H1 (cell line): ENCODE results near the gene SRSF2. TPM values are rescaled to one million over a fixed set of nuclear protein-coding genes. Genes with fewer than 3 reads are reported as not detected.

Experiments
- CTCF ChIA-PET: fragments of 300-600 bp; sonication (Branson Sonifier 250); formaldehyde crosslinking; loops from one replicate; lab custom pipeline; 2021; ENCODE audit not compliant: partially characterized antibody; lab: Charles Lee
- POLR2A ChIA-PET: fragments of 300-600 bp; sonication (Branson Sonifier 250); formaldehyde crosslinking; loops from one replicate; lab custom pipeline; 2021; ENCODE audit warnings: inconsistent platforms; ENCODE audit not compliant: partially characterized antibody; lab: Charles Lee
- DNase-seq, 2 experiments: peaks; one replicate each; pipeline versions ENCODE4 v3.0.0 to v3.0.0-alpha.2; 2010 to 2022; ENCODE audit warnings: low spot score in 2 of 2, low read depth in 1 of 2, mixed read lengths in 1 of 2
- FAIRE-seq: peaks from 2 replicates; lab custom pipeline; 2011; peaks lifted over from hg19 to GRCh38; lab: Jason Lieb, UNC
- H2AFZ ChIP-seq: 2 replicates; pipeline ENCODE4 v1.8.1; 2012; ENCODE audit warnings: low read length, inconsistent platforms
- H2AK5ac ChIP-seq: 2 replicates; pipeline ENCODE4 v1.6.1; 2013; ENCODE audit warnings: low read depth, low read length
- H2BK120ac ChIP-seq: replicated peaks from 2 replicates; pipeline ENCODE3; 2013; ENCODE audit warnings: low read depth, low read length, inconsistent platforms
- H2BK12ac ChIP-seq: 2 replicates; pipeline ENCODE4 v1.6.1; 2013; ENCODE audit warnings: low read depth, low read length
- H2BK15ac ChIP-seq: 2 replicates; pipeline ENCODE4 v1.6.1; 2013; ENCODE audit warnings: low read length
- H2BK20ac ChIP-seq: 2 replicates; pipeline ENCODE4 v1.6.1; 2013; ENCODE audit warnings: low read length
- H2BK5ac ChIP-seq: 2 replicates; pipeline ENCODE4 v1.6.1; 2013; ENCODE audit warnings: low read depth, low read length
- H3K14ac ChIP-seq: 2 replicates; pipeline ENCODE4 v1.6.1; 2013; ENCODE audit warnings: inconsistent platforms; ENCODE audit not compliant: insufficient read length
- H3K18ac ChIP-seq: 2 replicates; pipeline ENCODE4 v1.6.1; 2013; ENCODE audit warnings: low read length; ENCODE audit errors: extremely low read depth
- H3K23ac ChIP-seq: 2 replicates; pipeline ENCODE4 v1.6.1; 2013; ENCODE audit warnings: inconsistent platforms; ENCODE audit not compliant: insufficient read length
- H3K23me2 ChIP-seq: 2 replicates; pipeline ENCODE4 v1.6.1; 2013; ENCODE audit warnings: low read depth, low read length
- H3K27ac ChIP-seq: 2 replicates; pipeline ENCODE4 v1.6.1; 2011; ENCODE audit warnings: low read depth, low read length, inconsistent platforms
- H3K27me3 ChIP-seq, 4 experiments: replicated peaks in 1 of 4; 1 replicate in 1 of 4; 2 replicates in 3 of 4; pipeline versions ENCODE4 v1.6.1 to v1.8.1; 2011 to 2013; ENCODE audit warnings: low read length in 3 of 4, mild to moderate bottlenecking in 3 of 4, inconsistent platforms in 2 of 4, mixed read lengths in 2 of 4, moderate library complexity in 1 of 4; ENCODE audit not compliant: control insufficient read depth in 3 of 4, insufficient read depth in 3 of 4; ENCODE audit errors: extremely low read depth in 1 of 4
- H3K36me3 ChIP-seq, 4 experiments: 2 replicates each; pipeline versions ENCODE4 v1.6.1 to v1.8.1; 2011 to 2013; ENCODE audit warnings: mild to moderate bottlenecking in 4 of 4, low read length in 3 of 4, moderate library complexity in 2 of 4, control low read depth in 1 of 4, inconsistent platforms in 1 of 4; ENCODE audit not compliant: insufficient read depth in 4 of 4, control insufficient read depth in 2 of 4
- H3K4ac ChIP-seq: replicated peaks from 2 replicates; pipeline ENCODE3; 2013; ENCODE audit warnings: low read length, low read depth, mixed read lengths, inconsistent platforms; ENCODE audit not compliant: insufficient read length
- H3K4me1 ChIP-seq, 4 experiments: replicated peaks in 1 of 4; 1 replicate in 1 of 4; 2 replicates in 3 of 4; pipeline versions ENCODE4 v1.6.1 to v1.8.1; 2011 to 2013; ENCODE audit warnings: low read length in 3 of 4, inconsistent platforms in 2 of 4, mixed read lengths in 1 of 4; ENCODE audit not compliant: insufficient read depth in 4 of 4, control insufficient read depth in 3 of 4
- H3K4me2 ChIP-seq, 2 experiments: 2 replicates each; pipeline versions ENCODE4 v1.6.1 to v1.8.1; 2011 to 2013; ENCODE audit warnings: low read depth in 2 of 2, low read length in 2 of 2, control low read depth in 1 of 2, inconsistent platforms in 1 of 2, mild to moderate bottlenecking in 1 of 2; ENCODE audit not compliant: insufficient read depth in 1 of 2
- H3K4me3 ChIP-seq, 4 experiments: fragments of 200-600, 300-600 bp in 1 of 4; sonication (generic), shearing (Covaris generic), sonication (Bioruptor Twin) in 1 of 4; 2 replicates each; pipeline versions ENCODE4 v1.5.1 to v1.8.1; 2011 to 2016; ENCODE audit warnings: low read length in 4 of 4, low read depth in 3 of 4, control low read depth in 2 of 4, inconsistent platforms in 2 of 4, mild to moderate bottlenecking in 2 of 4, mixed read lengths in 1 of 4, moderate library complexity in 1 of 4; ENCODE audit not compliant: insufficient read depth in 2 of 4; ENCODE audit errors: extremely low read depth in 1 of 4
- H3K56ac ChIP-seq: replicated peaks from 2 replicates; pipeline ENCODE3; 2013; ENCODE audit warnings: low read depth, mild to moderate bottlenecking, mixed read lengths, low read length, inconsistent platforms; ENCODE audit not compliant: insufficient read length
- H3K79me1 ChIP-seq: 2 replicates; pipeline ENCODE4 v1.6.1; 2013; ENCODE audit warnings: low read depth, low read length, control low read depth
- H3K79me2 ChIP-seq, 2 experiments: 2 replicates each; pipeline versions ENCODE4 v1.6.1 to v1.8.1; 2012 to 2013; ENCODE audit warnings: low read length in 2 of 2, mild to moderate bottlenecking in 2 of 2, inconsistent platforms in 1 of 2; ENCODE audit not compliant: insufficient read depth in 2 of 2, control insufficient read depth in 1 of 2
- H3K9ac ChIP-seq, 4 experiments: replicated peaks in 1 of 4; 1 replicate in 1 of 4; 2 replicates in 3 of 4; pipeline versions ENCODE4 v1.6.1 to v1.8.1; 2011 to 2013; ENCODE audit warnings: low read depth in 3 of 4, low read length in 3 of 4, control low read depth in 2 of 4, mild to moderate bottlenecking in 2 of 4, moderate library complexity in 2 of 4, inconsistent platforms in 1 of 4; ENCODE audit errors: extremely low read depth in 1 of 4
- H3K9me3 ChIP-seq, 2 experiments: 2 replicates each; pipeline versions ENCODE4 v1.6.1 to v1.8.1; 2012 to 2013; ENCODE audit warnings: mild to moderate bottlenecking in 2 of 2, moderate library complexity in 2 of 2, control low read depth in 1 of 2, inconsistent platforms in 1 of 2, low read depth in 1 of 2, low read length in 1 of 2, mixed read lengths in 1 of 2; ENCODE audit not compliant: insufficient read depth in 2 of 2
- H4K20me1 ChIP-seq, 2 experiments: replicated peaks in 1 of 2; 2 replicates each; pipeline versions ENCODE3 to v1.8.1; 2011 to 2013; ENCODE audit warnings: inconsistent platforms in 2 of 2, low read length in 2 of 2, mild to moderate bottlenecking in 1 of 2; ENCODE audit not compliant: insufficient read depth in 2 of 2, control insufficient read depth in 1 of 2
- H4K5ac ChIP-seq: 2 replicates; pipeline ENCODE4 v1.6.1; 2013; ENCODE audit warnings: low read length, low read depth, mixed read lengths, inconsistent platforms; ENCODE audit not compliant: insufficient read length
- H4K8ac ChIP-seq: 2 replicates; pipeline ENCODE4 v1.8.0; 2013; ENCODE audit warnings: mild to moderate bottlenecking, moderate library complexity, low read length, inconsistent platforms; ENCODE audit not compliant: insufficient read depth; ENCODE audit errors: extremely low read depth
- H4K91ac ChIP-seq: replicated peaks from 2 replicates; pipeline ENCODE3; 2013; ENCODE audit warnings: low read length, mixed read lengths, inconsistent platforms; ENCODE audit not compliant: insufficient read length
- EP300 ChIP-seq, 2 experiments: IDR thresholded peaks; 1 replicate in 1 of 2; 2 replicates in 1 of 2; pipeline ENCODE4 v1.6.1; 2011 to 2012; ENCODE audit warnings: low read depth in 2 of 2, low read length in 2 of 2, mild to moderate bottlenecking in 2 of 2, borderline replicate concordance in 1 of 2, inconsistent platforms in 1 of 2, moderate library complexity in 1 of 2
- KDM4A ChIP-seq: IDR thresholded peaks from one replicate; pipeline ENCODE4 v1.7.1; 2012; ENCODE audit warnings: low read depth, mild to moderate bottlenecking, moderate library complexity, low read length, inconsistent platforms; ENCODE audit not compliant: severe bottlenecking
- KDM5A ChIP-seq: fragments of 200-600 bp; IDR thresholded peaks from 2 replicates; pipeline ENCODE4 v1.7.1; 2012; ENCODE audit warnings: mild to moderate bottlenecking, low read length, inconsistent platforms, mixed read lengths
- SIN3A ChIP-seq, 2 experiments: IDR thresholded peaks in 1 of 2; conservative IDR thresholded peaks in 1 of 2; 2 replicates each; pipeline ENCODE4 v1.6.1; 2011 to 2012; ENCODE audit warnings: low read length in 2 of 2, improper control_type of control experiment in 1 of 2, low read depth in 1 of 2, mild to moderate bottlenecking in 1 of 2
- TAF1 ChIP-seq: IDR thresholded peaks from 2 replicates; pipeline ENCODE4 v1.6.1; 2011; ENCODE audit warnings: mild to moderate bottlenecking, low read depth, low read length
- TBP ChIP-seq: IDR thresholded peaks from 2 replicates; pipeline ENCODE4 v1.6.1; 2011; ENCODE audit warnings: low read depth, low read length, improper control_type of control experiment
- WGBS, 2 experiments: shearing (Covaris generic) in 1 of 2; methylation state at CpG; one replicate each; pipeline versions ENCODE4 v1.1.6 to v1.1.7; 2013 to 2015; ENCODE audit warnings: low lambda C conversion rate in 2 of 2, mixed read lengths in 2 of 2, inconsistent platforms in 1 of 2, low coverage in 1 of 2, missing lambda C conversion rate in 1 of 2; ENCODE audit not compliant: insufficient replicate concordance in 2 of 2, insufficient coverage in 1 of 2, insufficient read length in 1 of 2; ENCODE audit errors: extremely low coverage in 1 of 2, missing lambda C conversion rate in 1 of 2; 5-methylcytosine and 5-hydroxymethylcytosine counted together
- polyA plus RNA-seq, 7 experiments: library from polyadenylated mRNA; depleted of rRNA in 3 of 7; stranded (reverse) in 5 of 7; unstranded in 2 of 7; fragments of >200 nt in 5 of 7; fragments of 200-250 nt in 2 of 7; gene quantifications; 1 replicate in 5 of 7; 2 replicates in 1 of 7; 4 replicates in 1 of 7; pipeline versions ENCODE4 v1.2.1 to v1.2.3, GENCODE V29; 2011 to 2013; ENCODE audit warnings: missing spikeins in 2 of 7, mixed read lengths in 2 of 7
- total RNA-seq: library from RNA; stranded (reverse); fragmentation: NEBNext Ultra II Directional; extraction: Animal tissue kit (Norgen Biotek cat#: 25700); gene quantifications from 2 replicates; pipeline ENCODE4 v1.2.1, GENCODE V29; 2021
- TF ChIP-seq, protein P1 (sequence below): IDR thresholded peaks from 2 replicates; pipeline ENCODE4 v1.6.1; 2012; ENCODE audit warnings: low read length, inconsistent platforms

Gene SRSF2
- total and polyA plus RNA-seq, 2 of the 8 experiments (the other 6 are each of a cell fraction or from before 2014, with no cell fraction given), result 397 to 401 TPM

DNA sequence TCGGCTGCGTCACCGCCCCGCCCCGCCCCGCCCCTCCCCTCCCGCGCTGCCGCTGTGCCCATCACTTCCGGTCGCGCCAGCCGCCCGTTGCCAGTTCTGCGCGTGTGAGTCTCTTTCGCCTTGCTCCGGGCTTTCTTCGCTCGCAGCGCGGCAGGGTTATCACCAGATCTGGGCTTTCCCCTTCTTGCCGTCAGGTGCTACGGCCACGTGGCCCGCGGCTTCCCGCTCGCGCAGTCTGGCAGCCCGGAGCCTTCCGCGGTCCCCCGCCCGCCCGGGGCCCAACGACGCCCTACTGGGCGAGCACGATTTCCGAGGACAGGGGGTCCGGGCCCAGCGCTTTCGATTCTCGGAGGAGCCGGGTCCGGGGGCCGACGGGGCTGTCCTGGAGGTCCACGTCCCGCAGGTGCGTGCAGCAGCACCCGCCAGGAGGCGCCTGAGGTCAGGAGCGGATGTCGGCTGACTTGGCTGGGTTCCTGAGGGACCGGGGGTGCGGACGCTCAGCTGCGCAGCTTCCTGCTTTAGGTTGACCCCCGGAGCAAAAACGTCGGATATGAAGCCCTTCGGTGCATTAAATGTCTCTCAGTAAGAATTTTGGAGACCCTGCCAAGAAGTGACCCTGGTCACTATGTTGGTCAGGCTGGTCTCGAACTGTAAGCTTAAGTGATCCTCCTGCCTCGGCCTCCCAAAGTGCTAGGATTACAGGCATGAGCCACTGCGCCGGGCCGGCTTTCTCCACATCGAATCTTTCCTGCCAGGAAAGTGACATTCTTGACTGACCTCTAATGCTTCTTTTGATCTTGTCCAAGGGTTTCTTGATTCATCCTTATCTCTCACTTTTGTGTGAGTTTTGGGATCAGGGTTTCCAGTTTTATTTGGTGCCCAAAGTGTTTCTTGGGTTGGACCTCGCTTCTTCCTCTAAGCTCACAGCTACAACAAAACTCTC is 10.1 kb downstream of the SRSF2 start, which contains the start of gene METTL23:
METTL23 (plus strand) TSS at position 64 of the 943 bp plus-strand sequence. CDS start 2,872 bp downstream, outside the sequence.
- POLR2A ChIA-PET, result interaction anchor here (0.8 to 8.4 kb wide), 15 partner anchors 9 to 194 kb away, joined by 3 to 181 read pairs (median 4); partner anchors contain the start of genes MFSD11, MXRA7 and SRSF2
- H2BK120ac ChIP-seq, result no peak within 1 kb of the TSS
- peak within 1 kb of the TSS; percentile 83 to 85 for H3K4me2 ChIP-seq
- peaks cover 0 to 13% of the 10 kb centered on the region in 2 experiments for H4K20me1 ChIP-seq
- H3K27ac ChIP-seq, result peak within 1 kb of the TSS; percentile 97
- no peak within 1 kb of the TSS for H3K14ac ChIP-seq
- peak within 1 kb of the TSS; percentile 93 for H4K5ac ChIP-seq
- peaks cover 7% of the 10 kb centered on the region for H3K79me1 ChIP-seq
- FAIRE-seq (no peak), DNase-seq (peak in 1 of 2 experiments; percentile 76)
- H2AK5ac ChIP-seq, result no peak within 1 kb of the TSS
- peak within 1 kb of the TSS; percentile 83 to 99 (median 84) for H3K4me3 ChIP-seq
- no peaks in the 10 kb centered on the region; a peak in 2 of 7 replicates for H3K27me3 ChIP-seq
- WGBS, 2 experiments, result 10% methylated on average over 39 of the region's 71 CpGs; no CpG with 5 or more reads in 1 of the 2 experiments
- H3K23ac ChIP-seq, result no peak within 1 kb of the TSS
- H2BK5ac ChIP-seq, result peak within 1 kb of the TSS; percentile 82
- peak within 1 kb of the TSS; percentile 99; the same call in 1 of the 2 replicates for H4K8ac ChIP-seq
- peak within 1 kb of the TSS; percentile 96 for H3K4ac ChIP-seq
- peaks cover 0 to 34% of the 10 kb centered on the region in 2 experiments; a peak in 2 of 4 replicates for H3K79me2 ChIP-seq
- H4K91ac ChIP-seq, result peak within 1 kb of the TSS; percentile 91
- no peak within 1 kb of the TSS for H2BK15ac ChIP-seq
- no peaks in the 10 kb centered on the region for H3K9me3 ChIP-seq
- H3K4me1 ChIP-seq, result peaks cover 0 to 9% (median 2%) of the 10 kb centered on the region in 4 experiments; a peak in 5 of 7 replicates
- H3K23me2 ChIP-seq, result peaks cover 11% of the 10 kb centered on the region
- 0 out of 2 replicates have a peak within 1 kb of the TSS, but pooled peaks have one; percentile 59 for H2AFZ ChIP-seq
- CTCF ChIA-PET, result interaction anchor here (0.6 to 2.2 kb wide), 10 partner anchors 8 to 345 kb away, joined by 3 to 8 read pairs (median 3); no protein-coding TSS in a partner anchor
- peak within 1 kb of the TSS; percentile 39; the same call in 1 of the 2 replicates for H2BK12ac ChIP-seq
- H3K18ac ChIP-seq, result peak within 1 kb of the TSS; percentile 95
- H2BK20ac ChIP-seq, result no peak within 1 kb of the TSS
- peak within 1 kb of the TSS; percentile 86 for H3K56ac ChIP-seq
- H3K36me3 ChIP-seq, result peaks cover 2 to 22% (median 11%) of the 10 kb centered on the region in 4 experiments; a peak in 6 of 8 replicates
- peak within 1 kb of the TSS; percentile 87 to 98 (median 96) for H3K9ac ChIP-seq
- TF ChIP-seq SIN3A (conservative IDR thresholded peaks at IDR 0.05 in 1 of 2, IDR thresholded peaks at IDR 0.05 in 1 of 2; ENCODE audit: low read depth in 1 of 2, low read length in 2 of 2) (0 out of 4 replicates have a peak, but pooled peaks of 1 of the 2 experiments have one; percentile 38), KDM4A (peak; percentile 7), TBP (peak; percentile 39; the same call in 1 of the 2 replicates), TAF1 (peak; percentile 91), KDM5A (peak; percentile 75; the same call in 1 of the 2 replicates), EP300 (IDR thresholded peaks at IDR 0.05; ENCODE audit: borderline replicate concordance in 1 of 2, low read depth in 2 of 2, low read length in 2 of 2) (no peak)
- TF ChIP-seq, protein P1, sequence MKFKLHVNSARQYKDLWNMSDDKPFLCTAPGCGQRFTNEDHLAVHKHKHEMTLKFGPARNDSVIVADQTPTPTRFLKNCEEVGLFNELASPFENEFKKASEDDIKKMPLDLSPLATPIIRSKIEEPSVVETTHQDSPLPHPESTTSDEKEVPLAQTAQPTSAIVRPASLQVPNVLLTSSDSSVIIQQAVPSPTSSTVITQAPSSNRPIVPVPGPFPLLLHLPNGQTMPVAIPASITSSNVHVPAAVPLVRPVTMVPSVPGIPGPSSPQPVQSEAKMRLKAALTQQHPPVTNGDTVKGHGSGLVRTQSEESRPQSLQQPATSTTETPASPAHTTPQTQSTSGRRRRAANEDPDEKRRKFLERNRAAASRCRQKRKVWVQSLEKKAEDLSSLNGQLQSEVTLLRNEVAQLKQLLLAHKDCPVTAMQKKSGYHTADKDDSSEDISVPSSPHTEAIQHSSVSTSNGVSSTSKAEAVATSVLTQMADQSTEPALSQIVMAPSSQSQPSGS, result no peak
